ENCODE data around the gene LPCAT4.

Gene LPCAT4

DNA sequence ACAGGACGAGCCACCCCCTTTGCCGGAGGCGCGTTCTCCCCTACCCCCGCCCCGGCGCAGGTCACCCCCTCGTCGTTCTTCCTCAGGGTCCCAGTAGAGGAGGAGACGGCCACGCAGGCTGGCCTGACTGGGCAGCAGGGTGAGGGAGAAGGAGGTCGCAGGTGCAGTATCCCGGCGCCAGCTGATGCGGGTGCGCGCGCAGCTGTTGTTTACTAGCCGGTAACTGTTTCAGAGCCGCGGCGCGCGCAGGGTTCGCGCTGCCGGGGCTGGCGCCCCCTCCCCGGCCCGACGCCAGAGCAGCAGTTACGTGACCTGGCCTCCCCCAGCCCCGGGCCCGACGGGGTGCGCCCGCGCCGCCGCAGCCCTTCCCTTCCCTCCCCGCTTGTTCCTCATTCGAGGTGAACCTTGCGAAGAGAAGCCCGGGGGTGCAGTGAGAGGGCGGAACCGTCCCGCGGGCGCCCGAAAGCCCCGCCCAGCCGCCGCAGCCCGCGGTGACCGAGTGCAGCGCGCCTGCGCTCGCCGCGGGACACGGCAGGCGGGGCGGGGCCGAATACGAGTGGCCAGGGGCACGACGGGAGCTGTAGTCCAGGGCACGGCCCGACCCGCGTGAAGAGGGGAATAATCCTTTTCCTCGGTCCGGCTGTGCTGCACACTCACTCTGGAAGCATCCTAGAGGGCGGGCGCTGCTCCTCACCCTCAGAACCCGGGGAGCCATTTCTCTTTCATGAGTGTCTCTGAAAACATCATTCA, 29.3 kb downstream of the LPCAT4 start, which contains the start of gene SLC12A6:
SLC12A6 (minus strand) TSS at position 225 of the 750 bp plus-strand sequence. CDS start 1,101 bp downstream, outside the sequence.
- DNase-seq (ENCODE audit: low read depth, low spot score) = peak; percentile 79

DNA sequence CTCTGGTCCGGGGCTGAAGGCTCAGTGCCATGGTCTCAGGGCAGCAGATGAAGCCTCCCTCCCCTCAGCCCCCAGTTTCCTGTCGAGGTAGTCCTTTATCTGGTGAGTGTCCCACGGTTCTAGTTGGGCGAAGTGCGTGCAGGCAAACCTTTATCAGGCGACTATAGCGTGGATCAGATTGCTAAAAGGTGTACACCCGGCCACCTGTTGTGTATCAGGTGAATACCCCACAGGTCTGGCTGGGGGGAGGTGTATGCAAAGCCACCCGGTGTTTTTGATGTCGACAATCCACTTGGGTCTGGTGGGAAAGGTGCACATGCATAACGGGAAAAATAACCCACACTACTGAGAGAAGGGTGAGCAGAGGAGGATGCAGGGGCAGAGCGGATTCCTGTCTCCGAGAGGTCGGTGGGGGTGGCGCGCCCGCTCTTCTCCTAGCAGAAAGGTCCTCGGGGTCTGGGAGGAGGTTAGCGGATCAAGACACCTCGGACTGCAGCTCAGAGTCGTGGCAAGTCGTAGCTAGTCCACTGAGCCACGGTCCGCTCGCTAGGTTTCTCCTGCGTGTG, 29.9 kb downstream of the LPCAT4 start:
- no peak for DNase-seq (ENCODE audit: low read depth, low spot score)

DNA sequence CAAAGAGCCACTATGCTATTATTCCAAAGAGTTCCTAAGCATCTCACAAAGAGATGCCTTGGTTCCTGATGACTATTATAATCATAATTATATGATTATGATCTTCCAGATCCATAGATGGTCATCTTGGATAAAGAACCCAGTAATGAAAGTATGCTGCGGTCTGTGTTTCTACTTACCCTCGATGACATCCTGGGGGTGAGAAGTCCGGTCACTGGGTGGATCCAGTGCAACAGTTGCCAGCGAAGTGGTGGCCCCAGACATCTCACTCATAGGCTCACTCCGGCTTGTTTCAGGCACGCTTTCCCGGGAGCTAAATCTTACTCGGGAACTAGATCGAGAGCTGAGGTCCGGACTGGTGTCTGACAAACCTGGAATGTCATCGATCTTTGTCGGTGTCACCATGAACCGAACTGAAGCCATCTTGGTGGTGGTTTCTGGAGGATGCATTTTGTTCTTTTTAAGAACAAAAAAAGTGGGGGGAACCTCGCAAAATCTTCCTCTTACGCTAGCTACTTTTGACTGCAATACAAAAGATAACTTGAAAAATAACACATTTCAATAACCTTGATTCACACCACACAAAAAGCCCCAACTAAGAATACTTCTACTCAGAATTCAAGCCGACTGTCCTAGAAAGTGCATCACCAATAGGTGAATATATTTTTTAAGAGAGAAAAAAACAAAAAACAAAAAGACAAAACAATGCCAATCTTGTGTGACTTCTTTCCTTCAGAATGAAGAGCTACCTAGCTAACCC, 30.6 kb downstream of the LPCAT4 start:
- no peak for DNase-seq (ENCODE audit: low read depth, low spot score)

DNA sequence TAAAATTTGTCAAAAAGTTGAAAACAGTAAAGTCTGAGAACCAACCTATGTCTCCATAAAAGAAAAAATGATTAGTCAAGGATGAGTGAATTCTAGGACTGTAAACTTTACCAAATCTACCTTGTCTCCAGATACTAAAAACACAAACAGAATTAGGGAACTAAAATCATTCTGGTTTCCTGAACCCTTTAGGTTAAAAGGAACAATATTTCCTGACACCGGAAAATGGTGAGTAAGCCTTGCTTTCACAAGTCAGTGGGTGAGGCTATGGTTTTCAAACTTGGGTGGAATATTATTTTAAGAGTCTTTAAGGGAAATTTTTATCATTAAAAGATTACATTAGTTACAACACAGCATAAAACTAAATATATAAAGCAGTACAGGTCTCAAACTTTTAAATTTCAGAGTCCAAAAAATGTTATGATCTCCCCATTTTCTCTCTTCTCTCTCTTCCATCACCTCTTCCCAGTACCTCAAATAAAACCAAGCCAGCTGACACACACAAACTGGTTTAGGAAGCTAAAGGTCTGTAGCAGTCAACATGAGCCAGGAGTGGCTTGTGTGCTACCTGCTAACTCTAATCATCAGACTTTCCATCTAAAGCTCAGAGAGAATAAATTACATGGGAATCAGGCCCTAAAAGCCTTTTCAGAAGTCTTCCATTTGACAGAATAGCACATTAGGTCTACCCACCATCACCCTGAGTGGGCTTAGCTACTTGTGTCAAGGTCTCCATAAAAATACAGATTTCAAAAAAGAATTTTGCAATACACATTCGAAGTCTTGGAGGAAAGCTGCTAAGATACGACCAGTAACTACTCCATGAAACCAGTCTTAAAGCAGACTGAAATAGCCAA, 31.6 kb downstream of the LPCAT4 start:
- DNase-seq (ENCODE audit: low read depth, low spot score) = no peak

DNA sequence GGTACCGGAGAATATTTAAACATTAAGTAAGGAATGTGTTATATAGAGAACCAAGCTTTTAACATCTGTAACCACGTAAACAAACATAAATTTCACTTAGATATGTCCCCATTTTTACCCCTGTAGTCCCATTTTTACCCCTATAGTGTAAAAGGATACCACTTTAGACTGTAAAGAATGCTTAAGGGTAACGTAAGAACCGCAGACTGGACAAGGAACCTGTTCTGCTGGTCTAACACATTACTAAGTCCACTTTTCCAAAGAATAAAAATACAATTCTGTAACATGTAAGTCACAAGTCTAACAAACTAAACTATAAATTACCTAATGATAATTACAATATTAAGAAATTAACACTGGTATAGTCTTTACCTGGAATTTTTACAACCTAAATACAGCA, 32.3 kb downstream of the LPCAT4 start:
- no peak for DNase-seq (ENCODE audit: low read depth, low spot score)

DNA sequence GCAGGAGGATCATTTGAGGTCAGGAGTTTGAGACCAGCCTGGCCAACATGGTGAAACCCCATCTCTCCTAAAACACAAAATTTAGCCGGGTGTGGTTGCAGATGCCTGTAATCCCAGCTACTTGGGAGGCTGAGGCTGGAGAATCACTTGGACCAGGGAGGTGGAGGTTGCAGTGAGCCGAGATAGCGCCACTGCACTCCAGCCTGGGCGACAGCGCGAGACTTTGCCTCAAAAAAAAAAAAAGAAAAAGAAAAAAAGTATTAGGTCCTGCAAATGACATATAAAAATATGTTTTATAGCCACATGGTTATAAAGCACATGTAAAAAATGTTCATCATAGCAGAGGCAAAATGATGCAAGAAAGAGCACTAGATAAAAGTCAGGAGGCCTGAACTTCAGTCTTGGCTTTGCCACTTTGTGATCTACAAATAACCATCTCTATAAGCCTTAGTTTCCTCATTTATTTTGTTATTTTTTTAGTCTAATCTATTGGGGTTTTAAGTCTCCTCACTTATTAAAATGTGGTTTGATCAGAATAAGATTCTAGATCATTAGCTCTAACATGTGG, 34.4 kb downstream of the LPCAT4 start:
- no peak for DNase-seq (ENCODE audit: low read depth, low spot score)

DNA sequence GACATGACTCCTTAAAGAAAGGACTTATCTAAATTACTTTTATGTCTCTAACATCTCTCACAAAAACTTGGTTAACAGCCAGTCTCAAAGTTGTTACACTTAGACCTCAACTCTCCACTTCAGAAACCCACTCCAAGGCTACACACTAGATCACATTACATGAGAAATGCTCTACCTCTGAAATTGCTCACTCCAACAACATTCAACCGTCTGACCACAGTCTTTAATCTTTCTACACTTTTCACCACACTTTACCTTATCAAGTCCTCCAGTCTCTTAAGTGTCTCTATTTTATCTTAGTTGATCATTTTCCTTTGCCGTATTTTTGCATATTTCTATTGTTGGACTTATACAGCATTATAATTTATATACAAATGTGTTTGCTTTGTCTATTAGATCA, 35.2 kb downstream of the LPCAT4 start:
- no peak for DNase-seq (ENCODE audit: low read depth, low spot score)

DNA sequence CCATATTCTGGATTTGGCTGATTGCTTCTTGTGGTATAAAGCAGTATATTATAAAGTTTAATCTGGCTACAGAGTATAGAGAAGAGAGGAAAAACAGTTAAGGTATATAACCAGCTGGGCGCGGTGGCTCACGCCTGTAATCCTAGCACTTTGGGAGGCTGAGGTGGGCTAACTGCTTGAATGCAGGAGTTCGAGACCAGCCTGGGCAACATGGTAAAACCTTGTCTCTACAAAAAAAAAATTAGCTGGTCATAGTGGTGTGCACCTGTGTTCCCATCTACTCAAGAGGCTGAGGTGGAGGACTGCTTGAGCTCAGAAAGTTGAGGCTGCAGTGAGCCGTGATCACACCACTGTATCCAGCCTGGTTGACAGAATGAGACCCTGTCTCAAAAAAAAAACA, 36.7 kb downstream of the LPCAT4 start:
- no peak for DNase-seq (ENCODE audit: low read depth, low spot score)

DNA sequence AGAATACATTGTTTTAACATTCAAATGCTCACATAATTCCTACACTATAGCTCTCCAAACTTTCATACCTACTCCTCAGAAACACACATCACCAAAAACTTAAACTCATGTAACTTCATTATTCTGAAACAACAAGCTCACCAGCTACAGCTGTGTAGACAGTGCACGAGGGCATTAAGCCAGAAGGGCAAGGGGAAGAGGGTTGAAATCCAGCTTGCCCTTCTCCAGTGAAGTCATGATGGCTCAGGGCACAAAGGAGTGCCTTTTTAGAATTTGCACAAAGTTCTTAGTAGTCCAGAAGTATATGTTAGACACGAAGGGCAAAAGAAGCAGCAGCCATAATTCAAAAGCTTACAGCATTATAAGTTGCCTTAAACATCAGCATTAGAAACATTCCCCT, 38.0 kb downstream of the LPCAT4 start:
- DNase-seq (ENCODE audit: low read depth, low spot score) = no peak

DNA sequence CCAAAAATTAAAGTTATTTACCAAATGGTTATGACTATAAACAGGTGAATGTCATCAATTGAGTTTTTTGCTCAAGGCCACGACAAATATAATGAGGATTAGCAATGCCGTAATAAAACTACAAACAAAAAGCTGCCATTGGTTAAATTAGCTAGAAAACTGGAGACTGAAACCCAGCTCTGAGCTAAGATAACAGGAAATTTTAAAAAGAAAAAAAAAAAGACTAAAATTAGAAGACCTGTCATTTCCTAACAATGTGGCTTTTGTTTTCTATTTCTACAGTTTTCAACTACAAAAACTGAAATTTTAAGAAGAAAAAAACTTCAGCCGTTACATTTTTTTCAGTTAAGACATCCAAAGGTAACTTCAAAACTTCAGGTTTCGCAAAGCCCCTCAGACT, 39.1 kb downstream of the LPCAT4 start:
- DNase-seq (ENCODE audit: low read depth, low spot score) = no peak

DNA sequence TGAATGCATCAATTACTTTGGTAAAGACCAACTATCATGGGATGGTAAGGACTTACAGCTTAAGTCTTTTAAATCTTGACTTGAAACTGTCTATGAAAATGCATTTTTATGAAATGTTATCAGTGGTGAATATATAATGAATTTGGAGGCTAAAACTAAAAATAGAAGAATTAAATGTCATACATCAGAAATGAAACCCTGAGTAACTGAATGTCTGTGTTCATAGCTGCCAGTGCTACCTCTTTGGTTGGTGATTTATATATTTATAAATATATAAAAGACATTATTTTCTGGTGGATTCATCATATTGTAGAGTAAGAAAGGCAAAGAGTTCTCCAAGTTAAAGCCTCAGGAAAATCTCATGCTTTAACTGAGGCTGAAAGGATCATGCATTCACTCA, 41.6 kb downstream of the LPCAT4 start:
- no peak for DNase-seq (ENCODE audit: low read depth, low spot score)

DNA sequence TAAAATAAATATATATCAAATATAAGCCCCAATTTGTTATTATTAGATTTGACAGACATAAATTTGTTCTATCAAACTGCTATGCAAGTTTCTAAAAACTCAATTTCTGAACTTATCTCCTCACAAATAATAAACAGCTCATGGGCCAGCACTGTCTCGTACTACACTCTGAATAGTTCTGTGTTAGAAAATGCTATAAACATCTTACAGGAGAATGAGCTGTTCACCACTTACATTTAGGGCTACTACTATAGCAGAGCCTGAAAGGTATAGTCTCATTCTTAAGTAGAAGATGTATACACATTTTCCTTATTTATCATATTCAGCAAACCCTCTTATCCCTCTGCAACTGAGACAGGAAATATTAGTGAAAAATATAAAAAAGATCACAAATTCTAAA, 42.1 kb downstream of the LPCAT4 start:
- DNase-seq (ENCODE audit: low read depth, low spot score) = no peak

DNA sequence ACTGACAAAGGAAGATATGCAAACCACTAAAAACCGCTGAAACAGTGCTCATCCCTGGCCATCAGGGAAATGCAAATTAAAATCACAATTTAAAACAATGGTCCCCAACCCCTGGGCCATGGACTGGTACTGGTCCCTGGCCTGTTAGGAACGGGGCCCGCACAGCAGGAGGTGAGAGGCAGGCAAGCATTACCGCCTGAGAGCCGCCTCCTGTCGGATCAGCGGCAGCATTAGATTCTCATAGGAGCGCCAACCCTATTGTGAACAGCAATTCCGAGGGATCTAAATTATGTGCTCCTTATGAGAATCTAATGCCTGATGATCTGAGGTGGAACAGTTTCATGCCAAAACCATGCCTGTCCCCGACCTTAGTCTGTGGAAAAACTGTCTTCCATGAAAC, 43.8 kb downstream of the LPCAT4 start:
- DNase-seq (ENCODE audit: low read depth, low spot score) = no peak

DNA sequence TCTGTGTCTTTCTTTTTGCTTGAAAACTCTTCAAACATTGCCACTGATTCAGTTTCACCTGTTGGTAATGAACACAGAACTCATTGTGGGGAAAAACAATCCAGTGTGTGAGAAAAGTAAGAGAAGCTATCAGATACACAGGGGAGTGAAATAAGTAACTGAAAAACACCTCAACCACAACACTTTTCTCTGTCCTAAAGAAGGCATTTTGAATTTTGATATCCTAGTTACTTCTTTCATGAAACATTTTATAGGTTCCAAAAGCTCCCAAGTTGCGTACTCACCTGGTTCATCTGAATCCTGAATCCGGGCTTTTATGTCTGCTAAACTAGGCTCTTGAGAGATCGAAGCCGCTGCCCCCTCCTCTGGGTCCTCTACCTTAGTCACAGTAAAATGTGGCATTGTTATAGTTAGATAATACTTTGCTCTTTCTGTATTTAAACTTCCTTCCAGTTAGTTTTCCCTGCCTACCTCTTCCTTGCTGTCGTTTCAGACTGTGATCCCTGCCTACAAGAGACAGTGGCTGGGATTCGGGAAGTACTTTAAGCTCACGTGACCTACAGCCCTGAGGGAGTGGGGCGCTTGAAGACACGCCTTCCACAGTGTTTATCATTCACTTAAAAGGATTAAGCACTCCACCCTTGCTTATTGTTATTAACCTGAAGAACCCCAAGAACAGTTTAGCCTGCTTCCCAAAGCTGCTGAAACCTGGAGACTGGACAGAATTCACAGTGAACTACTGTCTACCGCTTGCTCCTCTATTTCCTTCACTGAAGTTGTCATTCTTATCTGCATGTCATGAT, 48.5 kb downstream of the LPCAT4 start:
- DNase-seq (ENCODE audit: low read depth, low spot score) = no peak

DNA sequence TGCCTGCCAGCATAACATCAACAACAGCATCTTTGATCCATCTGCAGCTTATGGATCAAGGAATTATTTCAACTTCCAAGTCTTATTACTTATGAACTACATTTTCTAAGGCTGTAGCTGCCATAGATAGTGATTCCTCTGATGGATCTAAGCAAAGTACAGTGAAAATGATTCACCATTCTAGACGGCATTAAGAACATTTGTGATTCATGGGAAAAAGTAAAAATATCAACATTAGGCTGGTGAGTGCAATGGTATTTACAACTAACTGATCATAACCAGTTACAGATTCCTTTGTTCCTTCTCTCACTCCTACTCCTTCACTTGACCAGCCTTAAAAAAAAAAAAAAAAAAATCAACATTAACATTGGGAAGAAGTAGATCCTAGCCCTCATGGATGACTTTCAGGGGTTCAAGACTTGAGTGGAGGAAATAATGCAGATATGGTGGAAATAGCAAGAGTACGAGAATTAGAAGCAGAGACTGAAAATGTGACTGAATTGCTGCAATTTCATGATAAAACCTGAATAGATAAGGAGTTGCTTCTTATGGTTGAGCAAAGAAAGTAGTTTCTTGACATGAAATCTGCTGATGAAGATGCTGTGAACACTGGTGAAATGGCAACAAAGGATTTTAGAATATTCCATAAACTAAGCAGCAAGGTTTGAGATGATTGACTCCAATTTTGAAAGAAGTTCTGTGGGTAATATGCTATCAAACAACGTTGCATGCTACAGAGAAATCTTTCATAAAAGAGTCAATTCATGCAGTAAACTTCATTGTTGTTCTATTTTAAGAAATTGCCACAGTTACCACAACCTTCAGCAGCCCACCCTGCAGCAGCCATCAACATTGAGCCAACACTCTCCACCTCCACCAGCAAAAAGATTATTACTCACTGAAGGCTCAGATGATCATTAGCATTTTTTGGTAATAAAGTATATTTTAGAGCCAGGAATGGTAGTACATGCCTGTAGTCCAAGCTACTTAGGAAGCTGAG, 52.2 kb downstream of the LPCAT4 start:
- DNase-seq (ENCODE audit: low read depth, low spot score) = no peak

DNA sequence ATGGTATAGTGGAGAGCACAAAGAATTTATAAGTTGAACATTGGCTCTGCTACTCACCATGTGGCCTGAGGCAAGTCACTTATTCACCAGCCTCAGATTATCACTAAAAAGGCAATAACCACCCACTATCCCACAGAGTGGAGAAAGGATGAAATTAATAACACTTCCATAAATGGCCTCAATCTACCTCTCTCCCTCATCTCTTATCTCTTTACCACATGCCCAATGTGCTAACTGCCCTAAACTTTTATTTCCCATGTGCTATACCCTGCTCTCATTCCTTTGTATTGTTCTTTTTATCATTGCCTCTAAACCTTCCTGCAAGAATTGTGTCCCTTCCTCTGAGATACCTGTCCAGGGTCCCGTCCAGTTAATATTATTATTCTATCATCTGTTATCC, 55.4 kb downstream of the LPCAT4 start:
- DNase-seq (ENCODE audit: low read depth, low spot score) = no peak

All from activated CD4-positive, CD25-positive, alpha-beta regulatory T cell treated with anti-CD3 and anti-CD28 coated beads, Interleukin-2, amount 50 U/mL, for 16 hours (primary cell).